ENCODE data around the gene RIPK1. TPM values are rescaled to one million over a fixed set of nuclear protein-coding genes. Genes with fewer than 3 reads are reported as not detected.

The RIPK1 gene
- total and polyA plus RNA-seq, 9 of the 15 experiments (the other 6 are each of a cell fraction or from before 2014, with no cell fraction given), result 3.8 to 24.9 (median 17.7) TPM

DNA sequence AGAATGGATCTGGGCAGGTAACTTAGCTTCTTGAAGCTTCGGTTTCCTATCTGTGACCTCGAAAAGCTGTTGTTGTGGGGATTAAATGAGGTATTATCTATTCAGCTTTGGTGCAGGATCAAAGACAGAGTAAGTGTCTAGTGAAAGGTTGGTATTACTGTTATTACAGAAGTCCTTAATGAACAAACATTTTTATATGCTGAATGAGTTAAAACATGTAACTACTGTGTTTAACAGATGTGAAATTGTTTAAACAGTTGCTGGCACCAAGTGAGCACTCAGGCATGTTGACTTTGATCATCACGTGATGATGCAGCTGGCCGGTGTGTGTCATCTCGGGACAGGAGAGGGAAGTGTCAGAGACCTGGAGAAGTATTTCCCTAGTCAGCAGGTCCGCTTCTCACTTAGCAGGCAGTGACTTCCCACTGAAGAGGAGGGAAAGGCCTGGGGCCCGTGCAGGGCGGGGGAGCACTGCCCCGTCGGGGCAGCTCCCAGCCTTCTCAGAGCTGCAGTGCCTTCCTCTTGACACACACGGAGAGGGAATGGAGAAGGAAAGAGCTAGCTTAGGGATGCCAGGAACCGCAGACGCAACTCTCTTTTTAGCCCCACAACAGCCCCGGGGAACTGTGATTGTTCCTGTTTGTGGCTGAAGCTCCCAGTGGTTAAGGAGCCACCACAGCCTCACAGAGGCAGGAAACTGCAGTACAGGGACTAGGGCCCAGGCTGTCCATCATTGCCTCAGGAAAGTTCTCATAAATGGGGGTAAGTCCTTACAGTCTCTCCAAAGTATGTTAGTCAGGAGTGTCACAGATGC, 71.0 kb downstream of the RIPK1 start (continued):
- peak; percentile 72 for TF ChIP-seq FOSL1 (tag; conservative IDR thresholded peaks at IDR 0.05)
- TF ChIP-seq ELK3 (CRISPR knock-in tag; IDR thresholded peaks at IDR 0.05), result no peak
- TF ChIP-seq CBFB (CRISPR knock-in tag; IDR thresholded peaks at IDR 0.05), result no peak
- no peak for TF ChIP-seq ZNF699 (CRISPR knock-in tag; IDR thresholded peaks at IDR 0.05; ENCODE audit: insufficient replicate concordance)
- no peak for TF ChIP-seq SAFB2 (IDR thresholded peaks at IDR 0.05; ENCODE audit: borderline replicate concordance, low read depth, low read length, severe bottlenecking)
- no peak for TF ChIP-seq NELFE (IDR thresholded peaks at IDR 0.05; ENCODE audit: insufficient read depth, insufficient read length)
- peak; percentile 51; the same call in 1 of the 2 replicates for TF ChIP-seq JUND (IDR thresholded peaks at IDR 0.05; ENCODE audit: borderline replicate concordance, low read depth, low read length)
- peak; percentile 65; the same call in 1 of the 3 replicates for TF ChIP-seq JUND (tag; IDR thresholded peaks at IDR 0.05; ENCODE audit: borderline replicate concordance, low read depth, low read length)
- peak; percentile 86 for TF ChIP-seq TFE3 (CRISPR knock-in tag; IDR thresholded peaks at IDR 0.05)
- TF ChIP-seq MYNN (IDR thresholded peaks at IDR 0.05), result no peak
- TF ChIP-seq MYNN (CRISPR knock-in tag; IDR thresholded peaks at IDR 0.05), result no peak
- TF ChIP-seq MAFF (IDR thresholded peaks at IDR 0.05; ENCODE audit: low read length), result peak; percentile 8; the same call in 1 of the 2 replicates
- no peak for TF ChIP-seq ZNF121 (CRISPR knock-in tag; conservative IDR thresholded peaks at IDR 0.05)
- TF ChIP-seq, protein P1, sequence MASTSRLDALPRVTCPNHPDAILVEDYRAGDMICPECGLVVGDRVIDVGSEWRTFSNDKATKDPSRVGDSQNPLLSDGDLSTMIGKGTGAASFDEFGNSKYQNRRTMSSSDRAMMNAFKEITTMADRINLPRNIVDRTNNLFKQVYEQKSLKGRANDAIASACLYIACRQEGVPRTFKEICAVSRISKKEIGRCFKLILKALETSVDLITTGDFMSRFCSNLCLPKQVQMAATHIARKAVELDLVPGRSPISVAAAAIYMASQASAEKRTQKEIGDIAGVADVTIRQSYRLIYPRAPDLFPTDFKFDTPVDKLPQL (IDR thresholded peaks at IDR 0.05; ENCODE audit: extremely low read depth, insufficient read length), result no peak
- no peak for TF ChIP-seq GTF2A2 (tag; IDR thresholded peaks at IDR 0.05)
- TF ChIP-seq TFAM (CRISPR knock-in tag; conservative IDR thresholded peaks at IDR 0.05), result no peak
- TF ChIP-seq HINFP (tag; conservative IDR thresholded peaks at IDR 0.05; ENCODE audit: low read depth), result 0 out of 2 replicates have a peak, but pooled peaks have one; percentile 41
- TF ChIP-seq ZNF316 (IDR thresholded peaks at IDR 0.05), result peak; percentile 52
- TF ChIP-seq GMEB1 (CRISPR knock-in tag; IDR thresholded peaks at IDR 0.05), result no peak
- TF ChIP-seq C11orf30 (IDR thresholded peaks at IDR 0.05; ENCODE audit: low read depth), result no peak
- TF ChIP-seq PHB2 (IDR thresholded peaks at IDR 0.05; ENCODE audit: low read depth), result no peak
- no peak for TF ChIP-seq PCBP2 (IDR thresholded peaks at IDR 0.05; ENCODE audit: low read depth, low read length, poor library complexity, severe bottlenecking)
